ENCODE data around the gene ZNF76. TPM values are rescaled to one million over a fixed set of nuclear protein-coding genes. Genes with fewer than 3 reads are reported as not detected.

The ZNF76 gene
- polyA plus RNA-seq, 1 of the 3 experiments (the other 2 are of a cell fraction), result 19.7 TPM

DNA sequence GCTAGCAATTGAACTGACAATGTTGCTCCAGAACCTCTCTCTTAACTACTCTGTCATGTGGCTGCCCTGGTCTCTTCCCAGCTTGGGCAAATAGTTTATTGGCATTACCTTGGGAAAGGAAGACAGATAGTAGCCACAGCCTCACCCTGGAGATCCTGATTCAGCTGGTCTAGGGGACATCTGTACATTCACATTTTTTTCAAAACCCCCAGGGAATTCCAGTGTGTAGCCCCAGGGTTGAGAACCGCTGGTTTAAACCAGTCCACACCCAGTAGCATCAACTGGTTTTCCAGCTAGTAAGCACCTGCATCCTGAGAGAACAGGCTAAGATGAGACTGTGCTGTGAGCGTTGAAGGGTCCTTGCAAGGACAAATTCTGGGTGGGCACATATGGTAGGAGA is 36.1 kb upstream of the ZNF76 start:
- H3K9ac ChIP-seq, result no peak overlapping the region
- H3F3A ChIP-seq (replicated peaks; ENCODE audit: insufficient read depth), result no peaks in the 10 kb centered on the region
- H3K27ac ChIP-seq (ENCODE audit: low read depth in 2 of 2, low read length in 1 of 2), result no peak overlapping the region
- H3K9me3 ChIP-seq, result no peaks in the 10 kb centered on the region
- no peak for TF ChIP-seq YY1 (IDR thresholded peaks at IDR 0.05; ENCODE audit: low read depth)
- TF ChIP-seq, protein P1, sequence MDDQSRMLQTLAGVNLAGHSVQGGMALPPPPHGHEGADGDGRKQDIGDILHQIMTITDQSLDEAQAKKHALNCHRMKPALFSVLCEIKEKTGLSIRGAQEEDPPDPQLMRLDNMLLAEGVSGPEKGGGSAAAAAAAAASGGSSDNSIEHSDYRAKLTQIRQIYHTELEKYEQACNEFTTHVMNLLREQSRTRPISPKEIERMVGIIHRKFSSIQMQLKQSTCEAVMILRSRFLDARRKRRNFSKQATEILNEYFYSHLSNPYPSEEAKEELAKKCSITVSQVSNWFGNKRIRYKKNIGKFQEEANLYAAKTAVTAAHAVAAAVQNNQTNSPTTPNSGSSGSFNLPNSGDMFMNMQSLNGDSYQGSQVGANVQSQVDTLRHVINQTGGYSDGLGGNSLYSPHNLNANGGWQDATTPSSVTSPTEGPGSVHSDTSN (IDR thresholded peaks at IDR 0.05), result no peak
- TF ChIP-seq RFX5 (IDR thresholded peaks at IDR 0.05; ENCODE audit: low read length), result no peak
- no peak for TF ChIP-seq SIN3A (IDR thresholded peaks at IDR 0.05; ENCODE audit: borderline replicate concordance, low read depth, low read length)
- no peak for TF ChIP-seq TAF1 (IDR thresholded peaks at IDR 0.05; ENCODE audit: borderline replicate concordance, low read depth, low read length)
- TF ChIP-seq MAX (IDR thresholded peaks at IDR 0.05; ENCODE audit: low read depth), result no peak
- TF ChIP-seq, protein P2, sequence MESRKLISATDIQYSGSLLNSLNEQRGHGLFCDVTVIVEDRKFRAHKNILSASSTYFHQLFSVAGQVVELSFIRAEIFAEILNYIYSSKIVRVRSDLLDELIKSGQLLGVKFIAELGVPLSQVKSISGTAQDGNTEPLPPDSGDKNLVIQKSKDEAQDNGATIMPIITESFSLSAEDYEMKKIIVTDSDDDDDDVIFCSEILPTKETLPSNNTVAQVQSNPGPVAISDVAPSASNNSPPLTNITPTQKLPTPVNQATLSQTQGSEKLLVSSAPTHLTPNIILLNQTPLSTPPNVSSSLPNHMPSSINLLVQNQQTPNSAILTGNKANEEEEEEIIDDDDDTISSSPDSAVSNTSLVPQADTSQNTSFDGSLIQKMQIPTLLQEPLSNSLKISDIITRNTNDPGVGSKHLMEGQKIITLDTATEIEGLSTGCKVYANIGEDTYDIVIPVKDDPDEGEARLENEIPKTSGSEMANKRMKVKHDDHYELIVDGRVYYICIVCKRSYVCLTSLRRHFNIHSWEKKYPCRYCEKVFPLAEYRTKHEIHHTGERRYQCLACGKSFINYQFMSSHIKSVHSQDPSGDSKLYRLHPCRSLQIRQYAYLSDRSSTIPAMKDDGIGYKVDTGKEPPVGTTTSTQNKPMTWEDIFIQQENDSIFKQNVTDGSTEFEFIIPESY (IDR thresholded peaks at IDR 0.05; ENCODE audit: borderline replicate concordance, low read depth), result no peak
- TF ChIP-seq JUND (IDR thresholded peaks at IDR 0.05), result no peak
- H2AFZ ChIP-seq (ENCODE audit: low read depth), result no peak overlapping the region
- H3K4me3 ChIP-seq (ENCODE audit: low read depth in 2 of 2, low read length in 1 of 2), result no peak overlapping the region
- no peaks in the 10 kb centered on the region for H3K9me2 ChIP-seq
- DNase-seq, result no peak
- no peaks in the 10 kb centered on the region for H3K79me2 ChIP-seq (ENCODE audit: insufficient read depth)
- H3K4me2 ChIP-seq, result no peak overlapping the region
- 94% methylated on average over 2 of the region's 2 CpGs for WGBS (ENCODE audit: low lambda C conversion rate)
- no peaks in the 10 kb centered on the region for H3K27me3 ChIP-seq (ENCODE audit: insufficient read depth)
- H4K20me1 ChIP-seq (ENCODE audit: insufficient read depth), result no peaks in the 10 kb centered on the region
- POLR2A ChIA-PET, result no interaction called here
- CTCF ChIA-PET, result interaction anchor here (1.1 to 12.0 kb wide), 5 partner anchors 11 to 84 kb away, joined by 3 to 163 read pairs (median 6); no protein-coding TSS in a partner anchor
- H3K4me1 ChIP-seq (ENCODE audit: control insufficient read depth in 1 of 2, insufficient read depth in 2 of 2, low read depth in 1 of 2, low read length in 1 of 2), result peaks cover 0 to 8% of the 10 kb centered on the region in 2 experiments; a peak in 1 of 4 replicates
- peaks cover 0 to 3% of the 10 kb centered on the region in 2 experiments for H3K36me3 ChIP-seq (replicated peaks in 1 of 2; ENCODE audit: control insufficient read depth in 1 of 2, insufficient read depth in 2 of 2, low read length in 1 of 2)

DNA sequence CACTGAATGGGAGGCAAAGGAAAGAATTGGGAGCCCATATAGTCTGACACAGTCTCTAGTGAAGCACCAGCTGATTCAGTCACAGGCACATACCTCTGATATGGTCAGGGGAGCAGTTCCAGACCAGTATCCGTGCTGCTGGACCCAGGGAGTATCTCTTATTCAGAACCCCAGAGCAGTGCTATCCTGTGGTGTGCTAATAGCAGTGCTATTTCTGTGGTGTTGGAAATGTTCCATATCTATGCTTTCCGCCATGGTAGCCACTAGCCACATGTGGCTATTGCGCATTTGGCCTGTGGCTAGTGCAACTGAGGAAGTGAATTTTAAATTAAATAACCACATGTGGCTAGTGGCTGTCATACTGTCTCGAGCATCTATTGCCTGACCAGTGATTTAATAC is 34.8 kb upstream of the ZNF76 start:
- Histone ChIP-seq H3K27ac (ENCODE audit: low read depth in 2 of 2, low read length in 1 of 2) (no peak overlapping the region), H3K36me3 (replicated peaks in 1 of 2; ENCODE audit: control insufficient read depth in 1 of 2, insufficient read depth in 2 of 2, low read length in 1 of 2) (peaks cover 0 to 3% of the 10 kb centered on the region in 2 experiments), H3K79me2 (ENCODE audit: insufficient read depth) (no peaks in the 10 kb centered on the region), H3K4me2 (no peak overlapping the region), H3K27me3 (ENCODE audit: insufficient read depth) (no peaks in the 10 kb centered on the region), H3K4me3 (ENCODE audit: low read depth in 2 of 2, low read length in 1 of 2) (no peak overlapping the region), H3K4me1 (ENCODE audit: control insufficient read depth in 1 of 2, insufficient read depth in 2 of 2, low read depth in 1 of 2, low read length in 1 of 2) (peaks cover 0 to 10% of the 10 kb centered on the region in 2 experiments; a peak in 1 of 4 replicates), H3K9ac (no peak overlapping the region), H3K9me2 (no peaks in the 10 kb centered on the region), H2AFZ (ENCODE audit: low read depth) (no peak overlapping the region), H3F3A (replicated peaks; ENCODE audit: insufficient read depth) (no peaks in the 10 kb centered on the region), H3K9me3 (no peaks in the 10 kb centered on the region), H4K20me1 (ENCODE audit: insufficient read depth) (no peaks in the 10 kb centered on the region)
- ChIA-PET POLR2A (no interaction called here), CTCF (interaction anchor here (8.7 to 12.0 kb wide), 2 partner anchors 16 to 19 kb away, joined by 57 to 163 read pairs; no protein-coding TSS in a partner anchor)
- WGBS (ENCODE audit: low lambda C conversion rate), result 86% methylated on average over 4 of the region's 4 CpGs
- DNase-seq, result no peak
- TF ChIP-seq TAF1 (IDR thresholded peaks at IDR 0.05; ENCODE audit: borderline replicate concordance, low read depth, low read length) (no peak), IRF3 (IDR thresholded peaks at IDR 0.05; ENCODE audit: low read depth, low read length) (no peak), EP300 (IDR thresholded peaks at IDR 0.05; ENCODE audit: borderline replicate concordance in 1 of 2, low read depth in 1 of 2, low read length in 1 of 2) (no peak), GATA2 (CRISPR knock-in tag; IDR thresholded peaks at IDR 0.05) (no peak), MEF2A (IDR thresholded peaks at IDR 0.05; ENCODE audit: borderline replicate concordance, low read depth) (no peak), RAD21 (IDR thresholded peaks at IDR 0.05; ENCODE audit: low read length) (no peak), FOSL2 (IDR thresholded peaks at IDR 0.05; ENCODE audit: borderline replicate concordance, low read depth) (no peak), JUND (IDR thresholded peaks at IDR 0.05) (no peak)
- TF ChIP-seq, protein P3, sequence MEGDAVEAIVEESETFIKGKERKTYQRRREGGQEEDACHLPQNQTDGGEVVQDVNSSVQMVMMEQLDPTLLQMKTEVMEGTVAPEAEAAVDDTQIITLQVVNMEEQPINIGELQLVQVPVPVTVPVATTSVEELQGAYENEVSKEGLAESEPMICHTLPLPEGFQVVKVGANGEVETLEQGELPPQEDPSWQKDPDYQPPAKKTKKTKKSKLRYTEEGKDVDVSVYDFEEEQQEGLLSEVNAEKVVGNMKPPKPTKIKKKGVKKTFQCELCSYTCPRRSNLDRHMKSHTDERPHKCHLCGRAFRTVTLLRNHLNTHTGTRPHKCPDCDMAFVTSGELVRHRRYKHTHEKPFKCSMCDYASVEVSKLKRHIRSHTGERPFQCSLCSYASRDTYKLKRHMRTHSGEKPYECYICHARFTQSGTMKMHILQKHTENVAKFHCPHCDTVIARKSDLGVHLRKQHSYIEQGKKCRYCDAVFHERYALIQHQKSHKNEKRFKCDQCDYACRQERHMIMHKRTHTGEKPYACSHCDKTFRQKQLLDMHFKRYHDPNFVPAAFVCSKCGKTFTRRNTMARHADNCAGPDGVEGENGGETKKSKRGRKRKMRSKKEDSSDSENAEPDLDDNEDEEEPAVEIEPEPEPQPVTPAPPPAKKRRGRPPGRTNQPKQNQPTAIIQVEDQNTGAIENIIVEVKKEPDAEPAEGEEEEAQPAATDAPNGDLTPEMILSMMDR (IDR thresholded peaks at IDR 0.05), result no peak
- TF ChIP-seq, protein P2 (IDR thresholded peaks at IDR 0.05; ENCODE audit: borderline replicate concordance, low read depth), result no peak
- TF ChIP-seq, protein P1 (IDR thresholded peaks at IDR 0.05), result no peak

All from SK-N-SH (cell line).